ENCODE measurements around the gene PLEKHG2. TPM values are rescaled to one million over a fixed set of nuclear protein-coding genes. Genes with fewer than 3 reads are reported as not detected.
"Not testable (repeated sequence)": the region's sequence is repeated elsewhere in the genome, so short reads cannot be mapped to it uniquely, and the experiment has no call there.

The PLEKHG2 gene
- total and polyA plus RNA-seq, 5 donors: 11.3 to 29.5 (median 15.5) TPM

- Histone ChIP-seq H3K9me3 (ENCODE audit: control insufficient read depth, low read length) (no peaks in the 10 kb centered on the region), H3K27me3 (ENCODE audit: control insufficient read depth, insufficient read depth) (no peaks in the 10 kb centered on the region), H3K4me1 (ENCODE audit: control insufficient read depth, insufficient read depth, low read length) (peaks cover 8% of the 10 kb centered on the region), H3K4me3 (ENCODE audit: low read length) (no peak overlapping the region), H3K27ac (ENCODE audit: low read length) (no peak overlapping the region)
- DNase-seq: peak in 1 of 3 donors; percentile 45
- intact Hi-C loops (cut with DNase I): no loop called here
- WGBS: 82% methylated on average over 18 of the region's 18 CpGs
- no peak for ATAC-seq
Observed at GRCh38 chr19:39377373-39378362, 34.8 kb upstream of the PLEKHG2 start.

DNA sequence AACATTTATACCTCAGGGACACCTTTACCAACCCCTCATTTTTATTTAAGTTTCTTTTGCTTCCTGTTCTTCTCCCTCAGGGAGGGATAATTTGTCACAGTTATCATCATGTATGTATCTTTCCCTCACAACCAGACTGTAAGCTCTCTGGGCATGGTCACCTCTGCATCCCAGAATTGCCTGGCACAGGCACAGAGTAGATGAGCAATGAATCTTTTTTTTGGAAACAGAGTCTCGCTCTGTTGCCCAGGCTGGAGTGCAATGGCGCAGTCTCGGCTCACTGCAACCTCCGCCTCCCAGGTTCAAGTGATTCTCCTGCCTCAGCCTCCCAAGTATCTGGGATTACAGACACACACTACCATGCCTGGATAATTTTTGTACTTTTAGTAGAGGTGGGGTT is 33.1 kb upstream of the PLEKHG2 start:
- H3K27me3 ChIP-seq (ENCODE audit: control insufficient read depth, insufficient read depth); H3K4me1 ChIP-seq (ENCODE audit: control insufficient read depth, insufficient read depth, low read length); DNase-seq; intact Hi-C loops (cut with DNase I); H3K27ac ChIP-seq (ENCODE audit: low read length); H3K9me3 ChIP-seq (ENCODE audit: control insufficient read depth, low read length); H3K4me3 ChIP-seq (ENCODE audit: low read length); ATAC-seq: not testable (repeated sequence)
- 97% methylated on average over 4 of the region's 4 CpGs for whole genome bisulfite sequencing

GRCh38 chr19:39379865-39380396 is 32.5 kb upstream of the PLEKHG2 start:
- Histone ChIP-seq H3K4me1 (ENCODE audit: control insufficient read depth, insufficient read depth, low read length) (no peaks in the 10 kb centered on the region), H3K4me3 (ENCODE audit: low read length) (no peak overlapping the region), H3K9me3 (ENCODE audit: control insufficient read depth, low read length) (no peaks in the 10 kb centered on the region), H3K27me3 (ENCODE audit: control insufficient read depth, insufficient read depth) (no peaks in the 10 kb centered on the region), H3K27ac (ENCODE audit: low read length) (no peak overlapping the region)
- DNase-seq (peak in 1 of 3 donors; percentile 18), ATAC-seq (no peak)
- 87% methylated on average over 14 of the region's 14 CpGs for WGBS
- intact Hi-C loops (cut with DNase I): no loop called here

GRCh38 chr19:39380521-39381502 is 31.7 kb upstream of the PLEKHG2 start:
- H3K27me3 ChIP-seq (ENCODE audit: control insufficient read depth, insufficient read depth): no peaks in the 10 kb centered on the region
- H3K4me3 ChIP-seq (ENCODE audit: low read length): no peak overlapping the region
- DNase-seq: peak in 1 of 3 donors; percentile 51
- 91% methylated on average over 17 of the region's 17 CpGs for WGBS
- H3K4me1 ChIP-seq (ENCODE audit: control insufficient read depth, insufficient read depth, low read length): no peaks in the 10 kb centered on the region
- ATAC-seq: no peak
- no peak overlapping the region for H3K27ac ChIP-seq (ENCODE audit: low read length)
- intact Hi-C loops (cut with DNase I): no loop called here
- H3K9me3 ChIP-seq (ENCODE audit: control insufficient read depth, low read length): no peaks in the 10 kb centered on the region

- H3K4me3 ChIP-seq (ENCODE audit: low read length): no peak overlapping the region
- H3K4me1 ChIP-seq (ENCODE audit: control insufficient read depth, insufficient read depth, low read length): no peaks in the 10 kb centered on the region
- DNase-seq (peak in 1 of 3 donors; percentile 16), ATAC-seq (no peak)
- WGBS: 72% methylated on average over 10 of the region's 10 CpGs
- no peaks in the 10 kb centered on the region for H3K9me3 ChIP-seq (ENCODE audit: control insufficient read depth, low read length)
- intact Hi-C loops (cut with DNase I): no loop called here
- no peaks in the 10 kb centered on the region for H3K27me3 ChIP-seq (ENCODE audit: control insufficient read depth, insufficient read depth)
- no peak overlapping the region for H3K27ac ChIP-seq (ENCODE audit: low read length)
Observed at GRCh38 chr19:39381910-39382611, 30.4 kb upstream of the PLEKHG2 start.

- DNase-seq (peak in 1 of 3 donors; percentile 42), ATAC-seq (no peak)
- Histone ChIP-seq H3K27ac (ENCODE audit: low read length) (no peak overlapping the region), H3K27me3 (ENCODE audit: control insufficient read depth, insufficient read depth) (no peaks in the 10 kb centered on the region), H3K9me3 (ENCODE audit: control insufficient read depth, low read length) (no peaks in the 10 kb centered on the region), H3K4me1 (ENCODE audit: control insufficient read depth, insufficient read depth, low read length) (no peaks in the 10 kb centered on the region), H3K4me3 (ENCODE audit: low read length) (no peak overlapping the region)
- WGBS: 86% methylated on average over 18 of the region's 18 CpGs
- intact Hi-C loops (cut with DNase I): no loop called here
Observed at GRCh38 chr19:39382991-39383828, 29.3 kb upstream of the PLEKHG2 start.

GRCh38 chr19:39384839-39385568 is 27.5 kb upstream of the PLEKHG2 start:
- ATAC-seq (peak in 1 of 2 donors; percentile 2), DNase-seq (peak in 1 of 3 donors; percentile 37)
- intact Hi-C loops (cut with DNase I): no loop called here
- H3K4me1 ChIP-seq (ENCODE audit: control insufficient read depth, insufficient read depth, low read length): no peaks in the 10 kb centered on the region
- no peak overlapping the region for H3K27ac ChIP-seq (ENCODE audit: low read length)
- no peaks in the 10 kb centered on the region for H3K9me3 ChIP-seq (ENCODE audit: control insufficient read depth, low read length)
- H3K4me3 ChIP-seq (ENCODE audit: low read length): no peak overlapping the region
- H3K27me3 ChIP-seq (ENCODE audit: control insufficient read depth, insufficient read depth): no peaks in the 10 kb centered on the region
- WGBS: 65% methylated on average over 9 of the region's 9 CpGs

- Histone ChIP-seq H3K4me3 (ENCODE audit: low read length) (no peak overlapping the region), H3K9me3 (ENCODE audit: control insufficient read depth, low read length) (no peaks in the 10 kb centered on the region), H3K27ac (ENCODE audit: low read length) (no peak overlapping the region), H3K27me3 (ENCODE audit: control insufficient read depth, insufficient read depth) (no peaks in the 10 kb centered on the region), H3K4me1 (ENCODE audit: control insufficient read depth, insufficient read depth, low read length) (no peaks in the 10 kb centered on the region)
- ATAC-seq (no peak), DNase-seq (peak in 1 of 3 donors; percentile 53)
- 74% methylated on average over 20 of the region's 20 CpGs for WGBS
- intact Hi-C loops (cut with DNase I): no loop called here
Observed at GRCh38 chr19:39385629-39386411, 26.6 kb upstream of the PLEKHG2 start.

DNA sequence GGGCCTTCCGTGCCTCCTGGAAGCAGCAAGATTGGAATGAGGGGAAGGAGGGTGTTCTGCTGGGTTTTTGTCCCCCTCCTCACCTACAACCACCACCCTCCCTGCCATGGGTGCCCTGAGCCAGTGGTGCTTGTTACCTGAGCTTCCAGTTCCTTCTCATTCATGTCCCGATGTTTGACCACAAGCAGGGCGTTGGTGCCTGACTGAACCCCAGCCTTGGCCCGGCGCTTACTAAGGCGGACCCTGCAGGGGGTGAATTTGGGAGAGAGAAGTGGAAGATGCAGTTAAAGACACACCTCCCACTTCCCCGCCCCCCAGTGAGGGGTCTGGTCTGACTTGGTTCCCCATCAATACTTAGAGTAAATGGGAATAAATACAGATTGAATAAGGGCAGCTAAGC is 25.9 kb upstream of the PLEKHG2 start:
- WGBS: 84% methylated on average over 7 of the region's 7 CpGs
- intact Hi-C loops (cut with DNase I): no loop called here
- H3K9me3 ChIP-seq (ENCODE audit: control insufficient read depth, low read length): no peaks in the 10 kb centered on the region
- DNase-seq: peak in 1 of 3 donors; percentile 41
- H3K27ac ChIP-seq (ENCODE audit: low read length): no peak overlapping the region
- no peaks in the 10 kb centered on the region for H3K4me1 ChIP-seq (ENCODE audit: control insufficient read depth, insufficient read depth, low read length)
- H3K4me3 ChIP-seq (ENCODE audit: low read length): no peak overlapping the region
- no peak for ATAC-seq
- H3K27me3 ChIP-seq (ENCODE audit: control insufficient read depth, insufficient read depth): no peaks in the 10 kb centered on the region

All from right cardiac atrium (tissue), 5 donors.